Measurements from ENCODE around the gene CCDC172.

GRCh38 chr10:116355341-116355740 is 31.1 kb downstream of the CCDC172 start:
- no peak for TF ChIP-seq CTCF (IDR thresholded peaks at IDR 0.05)
- no peak for TF ChIP-seq POLR2A (IDR thresholded peaks at IDR 0.05)

Measured in esophagus squamous epithelium (tissue), 4 donors.